Prostate gland (tissue), 2 donors: ENCODE results near the gene CTNND2. TPM values are rescaled to one million over a fixed set of nuclear protein-coding genes. Genes with fewer than 3 reads are reported as not detected.
"Not testable (repeated sequence)": the region's sequence is repeated elsewhere in the genome, so short reads cannot be mapped to it uniquely, and the experiment has no call there.

Source experiments
- DNase-seq: peaks from one replicate; pipeline ENCODE4 v3.0.0-alpha.2; 2019; ENCODE audit warnings: low spot score
- H3K27ac ChIP-seq, 2 donors: fragments of 200-600 bp; sonication (generic); 2 replicates each; pipeline ENCODE4 v1.5.1; 2017 to 2019
- H3K27me3 ChIP-seq: fragments of 200-600 bp; sonication (generic); replicated peaks from 2 replicates; pipeline ENCODE4 v1.5.1; 2019; ENCODE audit not compliant: insufficient read depth
- H3K36me3 ChIP-seq, 2 donors: fragments of 200-600 bp; sonication (generic); 1 replicate in 1 of 2; 2 replicates in 1 of 2; pipeline versions ENCODE4 v1.5.1 to v1.8.1; 2017 to 2019
- H3K4me1 ChIP-seq: fragments of 200-600 bp; sonication (generic); replicated peaks from 2 replicates; pipeline ENCODE4 v1.5.1; 2019
- H3K4me3 ChIP-seq, 2 donors: fragments of 200-600 bp; sonication (generic); 2 replicates each; pipeline ENCODE4 v1.5.1; 2017 to 2019
- H3K9me3 ChIP-seq: fragments of 200-600 bp; sonication (generic); 2 replicates; pipeline ENCODE4 v1.5.1; 2017
- CTCF ChIP-seq, 4 experiments: fragments of 200-600 bp in 2 of 4; fragments of 450-650 bp in 2 of 4; sonication (generic) in 2 of 4; IDR thresholded peaks; 1 replicate in 3 of 4; 2 replicates in 1 of 4; pipeline ENCODE4 v1.5.1; 2016 to 2019; ENCODE audit warnings: antibody characterized with exemption in 4 of 4, mild to moderate bottlenecking in 2 of 4, moderate library complexity in 2 of 4
- POLR2A ChIP-seq: fragments of 450-650 bp; IDR thresholded peaks from one replicate; pipeline ENCODE4 v1.6.1; 2016; ENCODE audit warnings: antibody characterized with exemption, mild to moderate bottlenecking
- POLR2AphosphoS5 ChIP-seq: sonication (generic); formaldehyde crosslinking; IDR thresholded peaks from one replicate; pipeline ENCODE4 v1.6.1; 2017; ENCODE audit warnings: antibody characterized with exemption
- WGBS: methylation state at CpG from one replicate; pipeline ENCODE4 v1.1.5; 2018; 5-methylcytosine and 5-hydroxymethylcytosine counted together
- intact Hi-C: fragments of 100-400 bp; cut with DNase I; formaldehyde crosslinking; loops from one replicate; pipeline ENCODE4 v1.14.2; 2022
- total RNA-seq, 2 donors: library from RNA; depleted of rRNA; stranded (reverse); fragments of >200 nt; gene quantifications; one replicate each; pipeline ENCODE4 v1.1.0, GENCODE V29; 2016

Gene CTNND2
- total RNA-seq, 2 donors from 2014 or later, result 5.5 to 11.2 TPM

DNA sequence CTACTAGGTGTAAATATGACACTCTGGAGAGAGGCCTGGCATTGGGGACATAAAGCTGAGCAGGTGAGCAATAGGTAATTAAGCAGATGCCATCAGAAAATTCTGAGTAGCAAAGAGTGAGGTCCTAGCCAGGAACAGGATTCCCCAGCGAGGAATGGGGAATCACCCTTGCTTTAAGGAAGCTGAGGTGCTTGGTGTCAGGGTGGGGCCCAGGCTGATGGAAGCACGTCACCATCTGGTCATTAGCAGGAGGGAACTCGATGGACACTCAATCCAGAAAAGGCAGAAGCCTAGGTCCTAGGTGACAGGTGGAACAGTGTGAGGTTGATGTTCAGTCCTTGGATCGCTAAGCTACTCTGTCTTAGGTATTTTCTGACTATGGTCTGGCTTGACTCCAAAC lies 580.5 kb downstream of the CTNND2 start:
- Histone ChIP-seq H3K27ac (no peak overlapping the region), H3K27me3 (no peaks in the 10 kb centered on the region), H3K4me1 (no peaks in the 10 kb centered on the region), H3K9me3 (no peaks in the 10 kb centered on the region), H3K4me3 (no peak overlapping the region), H3K36me3 (no peaks in the 10 kb centered on the region)
- 86% methylated on average over 4 of the region's 4 CpGs for WGBS
- intact Hi-C loops, result no loop called here
- TF ChIP-seq CTCF (IDR thresholded peaks at IDR 0.05), result no peak
- TF ChIP-seq POLR2A, result no peak
- no peak for TF ChIP-seq POLR2AphosphoS5
- no peak for DNase-seq

DNA sequence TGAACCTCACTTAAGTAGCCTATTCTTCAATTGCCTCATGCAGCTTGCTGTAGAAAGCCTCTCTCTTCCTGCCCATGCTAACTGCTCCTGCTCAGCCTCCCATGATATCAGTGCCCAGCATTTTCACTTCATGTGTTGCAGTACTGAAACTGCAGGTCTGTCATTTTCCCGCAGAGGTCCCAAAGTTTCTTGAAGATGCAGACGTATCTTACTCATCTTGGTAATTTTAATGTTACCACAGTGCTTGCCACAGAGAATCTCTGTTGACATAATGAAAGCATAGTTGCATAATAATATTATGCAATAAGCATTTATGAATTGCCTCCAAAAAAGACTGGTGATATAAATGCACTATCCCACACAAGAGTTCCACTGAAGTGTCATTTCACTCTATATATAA lies 582.1 kb downstream of the CTNND2 start:
- Histone ChIP-seq H3K4me3 (no peak overlapping the region), H3K36me3 (no peaks in the 10 kb centered on the region), H3K4me1 (no peaks in the 10 kb centered on the region), H3K27ac (no peak overlapping the region), H3K9me3 (no peaks in the 10 kb centered on the region), H3K27me3 (no peaks in the 10 kb centered on the region)
- TF ChIP-seq POLR2A, result no peak
- TF ChIP-seq CTCF (IDR thresholded peaks at IDR 0.05), result no peak
- TF ChIP-seq POLR2AphosphoS5, result no peak
- WGBS, result 75% methylated on average over 2 of the region's 2 CpGs
- intact Hi-C loops, result no loop called here
- no peak for DNase-seq

- Histone ChIP-seq H3K27me3 (no peaks in the 10 kb centered on the region), H3K4me1 (no peaks in the 10 kb centered on the region), H3K4me3 (no peak overlapping the region), H3K36me3 (no peaks in the 10 kb centered on the region), H3K27ac (no peak overlapping the region), H3K9me3 (no peaks in the 10 kb centered on the region)
- WGBS, result 68% methylated on average over 7 of the region's 7 CpGs
- no peak for DNase-seq
- intact Hi-C loops, result no loop called here
- TF ChIP-seq CTCF (IDR thresholded peaks at IDR 0.05) (no peak), POLR2AphosphoS5 (no peak), POLR2A (no peak)
These were observed 584.2 kb downstream of the CTNND2 start for GRCh38 chr5:11319836-11320580.

GRCh38 chr5:11313694-11314093 lies 590.6 kb downstream of the CTNND2 start:
- H3K4me3 ChIP-seq, H3K4me1 ChIP-seq, DNase-seq, H3K27ac ChIP-seq, H3K9me3 ChIP-seq, H3K27me3 ChIP-seq, intact Hi-C loops, H3K36me3 ChIP-seq: not testable (repeated sequence)
- WGBS, result 74% methylated on average over 7 of the region's 7 CpGs

GRCh38 chr5:11311731-11312130 lies 592.5 kb downstream of the CTNND2 start:
- 91% methylated on average over 3 of the region's 3 CpGs for WGBS
- DNase-seq, result no peak
- Histone ChIP-seq H3K27ac (no peak overlapping the region), H3K27me3 (no peaks in the 10 kb centered on the region), H3K36me3 (no peaks in the 10 kb centered on the region), H3K4me3 (no peak overlapping the region), H3K4me1 (no peaks in the 10 kb centered on the region), H3K9me3 (no peaks in the 10 kb centered on the region)
- intact Hi-C loops, result no loop called here
- TF ChIP-seq POLR2A (no peak), CTCF (IDR thresholded peaks at IDR 0.05) (no peak), POLR2AphosphoS5 (no peak)
